ENCODE data around the gene ELANE.

Gene ELANE

DNA sequence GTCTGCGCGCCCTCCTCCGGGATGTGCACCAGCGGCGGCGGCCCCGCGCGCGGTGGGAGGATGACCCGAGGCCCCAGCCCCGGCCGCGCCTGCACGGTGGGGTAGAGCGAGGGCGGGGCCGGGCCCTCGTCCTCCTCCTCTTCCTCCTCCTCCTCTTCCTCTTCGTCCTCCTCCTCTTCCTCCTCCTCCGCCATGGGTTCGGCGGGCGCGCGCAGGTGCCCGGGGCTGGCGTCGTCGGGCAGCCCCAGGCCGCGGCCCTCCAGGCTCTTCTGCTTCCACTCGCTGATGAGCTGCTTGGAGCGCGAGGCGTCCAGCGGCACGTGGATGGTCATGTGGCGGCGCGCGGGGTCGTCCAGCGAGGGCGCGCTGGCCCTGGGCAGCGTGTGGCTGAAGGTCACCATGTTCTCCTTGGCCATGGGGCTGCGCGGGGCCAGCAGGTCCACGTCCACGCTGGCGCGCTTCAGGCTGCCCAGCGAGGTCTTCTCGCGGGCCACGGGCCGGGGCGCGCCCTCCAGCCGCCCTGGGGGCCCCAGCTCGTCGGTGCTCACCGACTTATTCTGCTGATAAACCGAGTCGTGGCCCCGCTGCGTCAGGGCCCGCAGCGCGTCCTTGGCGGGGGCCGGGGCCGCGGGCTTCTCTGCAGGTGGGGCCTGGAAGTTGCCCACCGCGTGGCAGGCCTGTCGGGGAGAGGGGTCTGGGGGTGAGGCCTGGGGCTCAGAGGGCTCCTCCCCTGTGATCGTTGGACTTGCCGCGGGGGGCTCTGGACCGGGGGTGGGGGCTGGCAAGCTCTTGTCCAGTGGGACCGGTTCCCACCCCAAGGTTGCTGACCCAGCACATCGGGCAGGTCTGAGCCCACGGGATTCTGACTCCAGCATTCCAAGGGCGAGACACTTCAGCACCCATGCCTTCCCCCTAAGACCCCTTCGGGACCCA is 38.6 kb upstream of the ELANE start:
- H3K4me1 ChIP-seq (ENCODE audit: insufficient read depth, low read length), result no peaks in the 10 kb centered on the region
- TF ChIP-seq, protein P1, sequence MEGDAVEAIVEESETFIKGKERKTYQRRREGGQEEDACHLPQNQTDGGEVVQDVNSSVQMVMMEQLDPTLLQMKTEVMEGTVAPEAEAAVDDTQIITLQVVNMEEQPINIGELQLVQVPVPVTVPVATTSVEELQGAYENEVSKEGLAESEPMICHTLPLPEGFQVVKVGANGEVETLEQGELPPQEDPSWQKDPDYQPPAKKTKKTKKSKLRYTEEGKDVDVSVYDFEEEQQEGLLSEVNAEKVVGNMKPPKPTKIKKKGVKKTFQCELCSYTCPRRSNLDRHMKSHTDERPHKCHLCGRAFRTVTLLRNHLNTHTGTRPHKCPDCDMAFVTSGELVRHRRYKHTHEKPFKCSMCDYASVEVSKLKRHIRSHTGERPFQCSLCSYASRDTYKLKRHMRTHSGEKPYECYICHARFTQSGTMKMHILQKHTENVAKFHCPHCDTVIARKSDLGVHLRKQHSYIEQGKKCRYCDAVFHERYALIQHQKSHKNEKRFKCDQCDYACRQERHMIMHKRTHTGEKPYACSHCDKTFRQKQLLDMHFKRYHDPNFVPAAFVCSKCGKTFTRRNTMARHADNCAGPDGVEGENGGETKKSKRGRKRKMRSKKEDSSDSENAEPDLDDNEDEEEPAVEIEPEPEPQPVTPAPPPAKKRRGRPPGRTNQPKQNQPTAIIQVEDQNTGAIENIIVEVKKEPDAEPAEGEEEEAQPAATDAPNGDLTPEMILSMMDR (IDR thresholded peaks at IDR 0.05; ENCODE audit: borderline replicate concordance, extremely low read depth, low read length, poor library complexity, severe bottlenecking), result no peak
- no peak for TF ChIP-seq EZH2 (IDR thresholded peaks at IDR 0.05; ENCODE audit: borderline replicate concordance, low read depth, low read length, severe bottlenecking)
- ATAC-seq (ENCODE audit: insufficient read depth, low read depth) (peak; percentile 20), DNase-seq (peak; percentile 23)
- peaks cover 14% of the 10 kb centered on the region; the same call in 1 of the 2 replicates for H3K79me2 ChIP-seq (ENCODE audit: insufficient read depth, low read length)
- no peak overlapping the region for H3K27ac ChIP-seq (ENCODE audit: low read length)
- H3K27me3 ChIP-seq (ENCODE audit: insufficient read depth, low read length, poor library complexity), result no peaks in the 10 kb centered on the region
- no peak overlapping the region for H3K9ac ChIP-seq (ENCODE audit: low read depth, low read length)
- H3K9me3 ChIP-seq (ENCODE audit: insufficient read depth, low read length, severe bottlenecking), result no peaks in the 10 kb centered on the region
- no peak overlapping the region for H3K4me3 ChIP-seq (ENCODE audit: low read depth in 1 of 2, low read length in 2 of 2)
- peaks cover 51% of the 10 kb centered on the region for H4K20me1 ChIP-seq (ENCODE audit: insufficient read depth, low read length)
- no peak overlapping the region for H3K4me2 ChIP-seq (ENCODE audit: insufficient read depth, low read length)
- H3K36me3 ChIP-seq (ENCODE audit: insufficient read depth, low read length), result peaks cover 51% of the 10 kb centered on the region
- H2AFZ ChIP-seq (ENCODE audit: low read depth, low read length), result no peak overlapping the region

DNA sequence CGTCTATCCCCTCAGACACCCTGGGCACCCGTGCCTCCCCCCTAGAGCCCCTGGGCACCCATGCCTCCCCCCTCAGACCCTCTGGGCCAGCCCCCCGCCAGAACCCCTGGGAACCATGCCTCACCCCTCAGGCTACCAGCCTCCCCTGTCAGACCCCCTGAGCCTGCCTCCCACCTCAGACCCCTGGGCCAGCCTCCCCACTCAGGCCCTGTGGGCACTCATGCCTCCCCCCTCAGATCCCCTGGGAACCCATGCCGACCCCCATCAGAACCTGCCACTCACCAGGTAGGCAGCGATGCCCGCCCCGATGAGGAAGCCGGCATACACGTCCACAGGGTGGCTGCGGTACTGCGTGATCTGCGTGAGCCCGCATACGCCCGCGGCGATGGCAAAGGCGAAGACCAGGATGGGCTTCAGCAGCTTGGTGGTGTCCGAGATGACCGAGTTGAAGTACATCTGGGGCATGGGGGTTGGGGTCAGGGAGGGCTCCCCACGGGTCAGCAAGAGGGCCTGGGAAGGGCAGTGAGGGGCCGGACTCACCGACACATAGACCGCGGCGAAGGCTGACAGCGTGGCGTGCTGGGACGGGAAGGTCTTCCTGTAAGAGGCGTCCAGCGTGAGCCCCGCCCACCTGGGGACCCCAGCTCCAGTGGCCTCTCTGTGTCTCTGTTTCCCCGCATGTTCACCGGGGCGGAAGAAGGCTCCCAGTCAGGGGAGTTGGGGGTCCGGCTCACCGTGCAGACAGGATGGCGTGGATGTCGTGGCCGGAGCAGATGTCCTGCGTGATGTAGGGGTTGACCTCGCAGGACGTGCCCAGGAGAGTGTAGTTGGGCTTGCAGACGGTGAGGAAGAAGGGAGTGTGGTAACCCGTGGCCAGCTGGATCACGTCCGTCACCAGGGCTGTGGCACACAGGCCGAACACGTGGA is 37.7 kb upstream of the ELANE start:
- Histone ChIP-seq H3K4me1 (ENCODE audit: insufficient read depth, low read length) (no peaks in the 10 kb centered on the region), H3K79me2 (ENCODE audit: insufficient read depth, low read length) (peaks cover 7% of the 10 kb centered on the region; the same call in 1 of the 2 replicates), H3K27ac (ENCODE audit: low read length) (no peak overlapping the region), H3K36me3 (ENCODE audit: insufficient read depth, low read length) (peaks cover 41% of the 10 kb centered on the region), H2AFZ (ENCODE audit: low read depth, low read length) (no peak overlapping the region), H3K9ac (ENCODE audit: low read depth, low read length) (no peak overlapping the region), H3K9me3 (ENCODE audit: insufficient read depth, low read length, severe bottlenecking) (no peaks in the 10 kb centered on the region), H3K4me2 (ENCODE audit: insufficient read depth, low read length) (no peak overlapping the region), H3K4me3 (ENCODE audit: low read depth in 1 of 2, low read length in 2 of 2) (no peak overlapping the region), H4K20me1 (ENCODE audit: insufficient read depth, low read length) (peaks cover 42% of the 10 kb centered on the region), H3K27me3 (ENCODE audit: insufficient read depth, low read length, poor library complexity) (no peaks in the 10 kb centered on the region)
- peak; percentile 27; the same call in 2 of the 3 replicates for ATAC-seq (ENCODE audit: insufficient read depth, low read depth)
- no peak for TF ChIP-seq EZH2 (IDR thresholded peaks at IDR 0.05; ENCODE audit: borderline replicate concordance, low read depth, low read length, severe bottlenecking)
- TF ChIP-seq, protein P1 (IDR thresholded peaks at IDR 0.05; ENCODE audit: borderline replicate concordance, extremely low read depth, low read length, poor library complexity, severe bottlenecking), result no peak
- peak; percentile 34 for DNase-seq

DNA sequence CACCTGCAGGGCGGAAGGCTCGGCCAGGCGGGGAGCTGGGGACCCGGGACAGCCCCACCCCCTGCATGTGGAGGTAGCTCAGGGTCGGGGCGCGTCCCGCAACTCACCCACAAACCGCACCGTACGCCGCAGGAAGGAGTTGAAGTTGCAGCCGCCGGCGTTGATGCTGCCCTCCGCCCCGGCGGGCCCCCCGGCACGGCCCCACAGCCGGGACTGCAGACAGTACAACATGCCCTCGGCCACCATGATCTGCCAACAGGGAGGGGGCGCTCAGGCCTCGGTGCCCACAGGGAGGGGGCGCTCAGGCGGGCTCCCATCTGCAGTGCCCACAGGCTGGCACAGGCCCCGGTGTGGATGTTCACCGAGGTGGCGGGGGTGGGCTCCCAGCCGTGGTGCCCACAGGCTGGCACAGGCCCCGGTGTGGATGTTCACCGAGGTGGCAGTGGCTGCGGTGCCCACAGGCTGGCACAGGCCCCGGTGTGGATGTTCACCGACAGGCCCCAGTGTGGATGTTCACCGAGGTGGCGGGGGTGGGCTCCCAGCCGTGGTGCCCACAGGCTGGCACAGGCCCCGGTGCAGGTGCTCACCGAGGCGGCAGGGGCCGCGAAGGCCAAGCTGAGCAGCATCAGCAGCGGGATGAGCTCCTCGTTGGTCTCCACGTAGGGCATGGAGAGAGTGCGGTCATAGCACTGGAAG is 36.9 kb upstream of the ELANE start:
- Histone ChIP-seq H3K9me3 (ENCODE audit: insufficient read depth, low read length, severe bottlenecking) (no peaks in the 10 kb centered on the region), H3K4me2 (ENCODE audit: insufficient read depth, low read length) (no peak overlapping the region), H3K27ac (ENCODE audit: low read length) (no peak overlapping the region), H3K9ac (ENCODE audit: low read depth, low read length) (no peak overlapping the region), H2AFZ (ENCODE audit: low read depth, low read length) (no peak overlapping the region), H3K4me3 (ENCODE audit: low read depth in 1 of 2, low read length in 2 of 2) (no peak overlapping the region), H4K20me1 (ENCODE audit: insufficient read depth, low read length) (peaks cover 34% of the 10 kb centered on the region), H3K79me2 (ENCODE audit: insufficient read depth, low read length) (peaks cover under 1% of the 10 kb centered on the region; the same call in 1 of the 2 replicates), H3K36me3 (ENCODE audit: insufficient read depth, low read length) (peaks cover 33% of the 10 kb centered on the region), H3K27me3 (ENCODE audit: insufficient read depth, low read length, poor library complexity) (no peaks in the 10 kb centered on the region), H3K4me1 (ENCODE audit: insufficient read depth, low read length) (no peaks in the 10 kb centered on the region)
- TF ChIP-seq, protein P1 (IDR thresholded peaks at IDR 0.05; ENCODE audit: borderline replicate concordance, extremely low read depth, low read length, poor library complexity, severe bottlenecking), result no peak
- no peak for TF ChIP-seq EZH2 (IDR thresholded peaks at IDR 0.05; ENCODE audit: borderline replicate concordance, low read depth, low read length, severe bottlenecking)
- DNase-seq (peak; percentile 19), ATAC-seq (ENCODE audit: insufficient read depth, low read depth) (peak; percentile 11)
